Thymus (tissue), 14 donors: ENCODE measurements around the gene FAM72A. TPM values are rescaled to one million over a fixed set of nuclear protein-coding genes. Genes with fewer than 3 reads are reported as not detected.
"Not testable (repeated sequence)": the region's sequence is repeated elsewhere in the genome, so short reads cannot be mapped to it uniquely, and the experiment has no call there.

Experiments
- DNase-seq, 9 donors: peaks; one replicate each; pipeline ENCODE4 v3.0.0-alpha.2; 2013; ENCODE audit warnings: low spot score in 9 of 9, low read depth in 6 of 9, missing footprints in 1 of 9
- H3K27ac ChIP-seq, 2 donors: one replicate each; pipeline ENCODE4 v1.5.1; 2013; ENCODE audit warnings: control low read depth in 1 of 2, low read depth in 1 of 2, low read length in 1 of 2, mild to moderate bottlenecking in 1 of 2, moderate library complexity in 1 of 2
- H3K27me3 ChIP-seq, 2 donors: one replicate each; pipeline ENCODE4 v1.5.1; 2013; ENCODE audit warnings: low read length in 1 of 2; ENCODE audit not compliant: control insufficient read depth in 2 of 2, insufficient read depth in 1 of 2
- H3K36me3 ChIP-seq, 2 donors: one replicate each; pipeline ENCODE4 v1.5.1; 2013; ENCODE audit warnings: low read length in 1 of 2, mild to moderate bottlenecking in 1 of 2, moderate library complexity in 1 of 2; ENCODE audit not compliant: control insufficient read depth in 2 of 2, insufficient read depth in 2 of 2
- H3K4me1 ChIP-seq, 2 donors: one replicate each; pipeline ENCODE4 v1.5.1; 2013; ENCODE audit warnings: low read length in 2 of 2; ENCODE audit not compliant: control insufficient read depth in 2 of 2, insufficient read depth in 2 of 2
- H3K4me3 ChIP-seq, 2 donors: one replicate each; pipeline ENCODE4 v1.5.1; 2013; ENCODE audit warnings: low read length in 2 of 2, control low read depth in 1 of 2, mild to moderate bottlenecking in 1 of 2
- H3K9me3 ChIP-seq, 2 donors: one replicate each; pipeline ENCODE4 v1.5.1; 2013; ENCODE audit warnings: low read length in 1 of 2, mild to moderate bottlenecking in 1 of 2; ENCODE audit not compliant: control insufficient read depth in 2 of 2, insufficient read depth in 1 of 2
- WGBS: extraction: QIAGEN DNeasy Blood & Tissue Kit; methylation state at CpG from one replicate; pipeline ENCODE4 v1.1.7; 2013; 5-methylcytosine and 5-hydroxymethylcytosine counted together
- long read RNA-seq, 10 donors: transcript quantifications; one replicate each; lab custom pipeline, GENCODE V29; 2026
- polyA plus RNA-seq: library from polyadenylated mRNA; stranded (reverse); fragments of 200-250 nt; gene quantifications from one replicate; pipeline ENCODE4 v1.2.3, GENCODE V29; 2013
- total RNA-seq: library from RNA; stranded (reverse); fragments of 120-200 nt; gene quantifications from one replicate; pipeline ENCODE4 v1.2.4, GENCODE V29; 2013
- donor health status: healthy.

The FAM72A gene
- 8.5 TPM for total RNA-seq
- 6.3 TPM for polyA plus RNA-seq
- long read RNA-seq, donor 1, partial matches to known transcripts: 0 of 1 reads
- long read RNA-seq, donor 1, other reads (novel, unspliced or antisense): 0 of 1 reads
- long read RNA-seq, donor 2, transcript FAM72A-202 (4 exons, 2,398 nt): major isoform, 11 of 18 reads
- long read RNA-seq, donor 2, transcript FAM72A-208 (1 exons, 1,139 nt): minor isoform, 6 of 18 reads
- long read RNA-seq, donor 2, partial matches to known transcripts: 0 of 18 reads
- long read RNA-seq, donor 2, other reads (novel, unspliced or antisense): 0 of 18 reads
- long read RNA-seq, donor 3, transcript FAM72A-202 (4 exons, 2,398 nt): major isoform, 11 of 17 reads
- long read RNA-seq, donor 3, transcript FAM72A-208 (1 exons, 1,139 nt): minor isoform, 6 of 17 reads
- long read RNA-seq, donor 3, partial matches to known transcripts: 0 of 17 reads
- long read RNA-seq, donor 3, other reads (novel, unspliced or antisense): 0 of 17 reads
- long read RNA-seq, donor 4, partial matches to known transcripts: 0 of 4 reads
- long read RNA-seq, donor 4, other reads (novel, unspliced or antisense): 0 of 4 reads
- long read RNA-seq, donor 5, transcript FAM72A-202 (4 exons, 2,398 nt): major isoform, 6 of 10 reads
- long read RNA-seq, donor 5, partial matches to known transcripts: 0 of 10 reads
- long read RNA-seq, donor 5, other reads (novel, unspliced or antisense): 0 of 10 reads
- long read RNA-seq, donor 6, partial matches to known transcripts: 0 of 2 reads
- long read RNA-seq, donor 6, other reads (novel, unspliced or antisense): 0 of 2 reads
- long read RNA-seq, donor 7, partial matches to known transcripts: 0 of 4 reads
- long read RNA-seq, donor 7, other reads (novel, unspliced or antisense): 0 of 4 reads
- long read RNA-seq, donor 8, partial matches to known transcripts: 0 of 2 reads
- long read RNA-seq, donor 8, other reads (novel, unspliced or antisense): 0 of 2 reads
- long read RNA-seq, donor 9, partial matches to known transcripts: 0 of 5 reads
- long read RNA-seq, donor 9, other reads (novel, unspliced or antisense): 0 of 5 reads
- long read RNA-seq, donor 10, partial matches to known transcripts: 0 of 4 reads
- long read RNA-seq, donor 10, other reads (novel, unspliced or antisense): 0 of 4 reads

DNA sequence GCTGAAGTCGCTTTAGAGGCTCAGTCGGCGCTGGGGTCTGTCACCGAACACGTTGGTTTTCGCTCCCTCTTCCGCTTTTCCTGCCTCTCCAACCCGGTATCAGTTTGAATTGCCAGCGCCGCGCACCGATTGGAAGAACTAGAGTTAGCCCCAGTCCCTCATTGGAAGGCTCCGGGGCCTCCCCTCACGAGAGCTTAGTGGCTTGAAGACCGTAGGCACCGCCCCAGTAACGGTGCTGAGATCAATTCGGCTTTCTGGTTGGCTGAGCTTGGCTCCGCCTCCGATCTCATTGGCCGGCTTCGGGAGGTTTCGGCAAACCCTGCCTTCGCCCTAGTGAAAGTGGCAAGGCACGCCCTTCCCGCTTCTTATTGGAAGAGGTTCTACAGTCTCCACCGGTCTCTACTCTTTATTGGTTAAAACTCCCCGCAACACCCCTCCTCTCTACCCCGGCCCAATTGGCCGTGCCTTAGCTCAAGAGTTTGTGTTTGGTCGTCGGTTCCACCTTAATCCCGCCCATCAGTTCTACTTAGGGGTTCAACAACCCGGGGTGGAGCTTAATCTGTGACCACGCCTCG is at the start of gene FAM72A:
Gene FAM72A, minus strand, starts transcription at position 51 of the 575 bp plus-strand sequence. CDS start 814 bp downstream, outside the sequence.
- WGBS: under 1% methylated on average over 21 of the region's 36 CpGs
- H3K4me1 ChIP-seq, H3K36me3 ChIP-seq, H3K27ac ChIP-seq, H3K27me3 ChIP-seq, H3K9me3 ChIP-seq: not testable (repeated sequence)
- peak within 1 kb of the TSS; percentile 14 to 49 for H3K4me3 ChIP-seq
- DNase-seq: peak in 8 of 9 donors; percentile 80 to 99 (median 95)

DNA sequence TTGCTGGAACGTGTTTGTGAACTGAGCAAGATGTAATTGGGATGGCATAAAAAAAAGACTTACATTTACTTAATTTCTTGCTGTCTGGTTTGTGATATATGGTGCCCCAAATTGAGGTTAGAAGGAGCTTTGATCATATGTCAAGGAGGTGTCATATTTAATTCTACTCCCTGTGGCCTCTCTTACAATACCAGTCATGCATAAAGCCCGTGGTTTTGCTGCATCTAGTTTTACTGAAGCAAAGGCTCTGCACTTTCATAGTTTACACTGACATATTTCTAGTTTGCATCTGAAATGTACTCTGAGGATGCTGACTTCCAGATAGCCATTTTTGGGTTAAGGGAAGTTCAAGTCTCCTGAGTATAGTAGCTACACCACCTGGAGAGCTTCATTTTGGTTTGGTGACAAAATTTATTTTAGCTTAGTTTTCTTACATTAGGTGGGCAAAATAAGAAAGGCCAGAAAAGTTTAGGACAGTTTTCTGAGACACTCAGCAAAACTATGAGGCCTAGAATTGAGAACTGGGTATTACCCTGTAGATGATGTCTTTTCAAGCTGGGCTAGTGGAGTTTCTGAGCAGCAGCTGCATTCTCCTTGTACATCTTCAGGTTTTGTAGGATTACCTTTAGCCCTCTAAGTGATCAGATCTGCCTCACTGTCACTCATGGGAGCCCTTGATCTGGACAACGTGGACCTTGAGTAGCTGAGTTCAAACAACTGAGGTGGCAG is 48.5 kb upstream of the FAM72A start:
- DNase-seq, H3K4me1 ChIP-seq, H3K36me3 ChIP-seq, H3K4me3 ChIP-seq, H3K27ac ChIP-seq, H3K9me3 ChIP-seq, H3K27me3 ChIP-seq: not testable (repeated sequence)
- WGBS: 96% methylated on average over 2 of the region's 3 CpGs

DNA sequence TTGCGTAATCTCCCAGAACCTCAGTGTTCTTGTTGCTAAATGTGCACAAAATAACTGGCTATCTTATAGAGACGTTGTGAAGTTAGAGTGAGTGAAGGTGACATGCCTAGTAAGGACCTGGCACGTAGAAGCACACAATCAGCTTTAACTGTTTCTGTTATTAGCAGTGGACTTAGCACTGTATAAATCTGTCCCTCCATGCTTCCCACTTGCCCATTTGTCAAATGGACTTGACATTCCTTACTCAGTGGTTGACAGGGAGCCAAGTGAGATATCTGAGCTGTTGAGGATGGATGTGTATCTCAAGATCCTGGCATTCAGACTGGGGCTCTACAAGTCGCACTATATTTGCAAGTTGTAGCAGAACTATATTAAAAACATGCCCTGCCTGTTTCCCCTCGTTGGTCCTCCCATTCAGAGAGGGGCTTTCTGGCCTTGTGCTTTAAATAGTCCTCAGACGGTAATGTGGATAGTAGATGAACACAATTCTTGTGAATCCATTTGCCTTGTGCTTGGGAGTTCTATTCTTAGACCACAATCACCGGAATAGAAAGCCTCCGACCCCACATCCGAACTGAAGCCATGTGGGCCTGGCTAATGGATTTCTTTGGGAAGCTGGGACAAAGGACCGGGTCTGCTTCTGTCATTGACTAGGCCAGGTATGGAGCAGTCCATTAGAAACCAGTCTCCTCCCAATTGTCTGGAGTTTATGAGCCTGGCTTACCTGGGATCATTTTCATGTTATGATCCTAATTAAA is 43.7 kb upstream of the FAM72A start:
- H3K36me3 ChIP-seq, H3K27ac ChIP-seq, H3K27me3 ChIP-seq, DNase-seq, H3K4me3 ChIP-seq, H3K9me3 ChIP-seq, H3K4me1 ChIP-seq: not testable (repeated sequence)
- no CpG with 5 or more reads among the region's 10 CpGs for WGBS

DNA sequence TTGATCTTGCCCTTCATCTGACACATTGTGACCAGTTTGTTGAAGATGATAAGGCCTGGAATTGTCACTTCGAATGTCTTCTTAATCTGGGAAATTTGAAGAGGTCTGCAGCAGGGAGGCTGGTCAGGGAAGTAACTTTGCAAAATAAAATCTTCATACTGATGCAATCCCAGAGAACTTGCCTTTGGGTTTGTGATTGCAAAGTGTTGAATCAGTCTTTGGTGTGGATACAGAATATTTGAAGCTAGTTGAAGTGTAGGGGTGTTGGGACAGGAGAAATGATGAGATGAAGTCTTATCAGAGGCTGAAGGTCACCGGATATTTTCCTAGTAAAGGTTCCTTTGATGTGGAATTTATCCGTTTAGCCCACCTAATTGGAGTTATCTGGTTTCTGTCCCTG is 42.8 kb upstream of the FAM72A start:
- H3K27me3 ChIP-seq, H3K9me3 ChIP-seq, H3K4me1 ChIP-seq, H3K27ac ChIP-seq, H3K36me3 ChIP-seq, H3K4me3 ChIP-seq, DNase-seq: not testable (repeated sequence)
- 96% methylated on average over 1 of the region's 3 CpGs for WGBS

DNA sequence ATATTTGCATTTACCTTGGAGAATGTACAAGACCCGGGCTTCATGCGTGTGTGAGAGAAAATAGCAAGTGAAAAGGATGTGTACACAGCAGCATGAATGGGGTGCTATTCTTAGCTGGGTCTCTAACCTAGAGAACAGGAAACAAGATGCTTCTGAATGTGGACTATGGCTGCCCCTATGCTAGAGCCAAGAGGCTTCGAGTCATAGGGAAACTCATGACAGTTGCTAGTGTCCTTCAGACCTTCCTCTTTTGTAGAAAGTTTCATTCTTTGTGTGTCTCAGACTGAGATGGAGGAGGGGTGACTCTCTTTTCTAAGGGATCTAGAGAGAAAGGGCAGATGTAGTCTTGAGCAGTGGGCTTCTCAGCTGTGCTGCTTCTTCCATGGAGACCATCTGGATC is 40.7 kb upstream of the FAM72A start:
- not testable (repeated sequence) for H3K9me3 ChIP-seq, H3K36me3 ChIP-seq, H3K27me3 ChIP-seq, H3K27ac ChIP-seq, H3K4me1 ChIP-seq, H3K4me3 ChIP-seq
- 16% methylated on average over 1 of the region's 3 CpGs for WGBS
- DNase-seq: peak in 1 of 9 donors; percentile 0

DNA sequence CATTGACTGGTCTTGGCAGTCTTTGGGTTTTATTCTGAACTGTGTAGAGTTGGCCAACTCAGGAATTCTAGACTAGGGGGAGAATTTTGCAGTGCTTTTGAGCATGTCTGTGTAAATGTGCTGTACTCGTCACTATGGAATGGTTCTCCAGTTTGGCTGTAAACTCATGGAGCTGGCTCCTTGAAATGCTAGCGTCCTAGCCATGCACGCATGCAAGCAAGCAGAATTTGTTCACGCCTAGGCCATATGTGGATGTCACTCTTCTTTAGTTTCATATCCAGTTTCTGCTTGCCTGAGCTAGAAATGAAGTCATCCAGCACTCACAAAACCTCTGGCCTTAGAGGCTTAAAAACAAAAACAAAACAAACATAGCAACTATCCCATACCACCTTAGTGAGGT is 37.6 kb upstream of the FAM72A start:
- WGBS: 93% methylated on average over 4 of the region's 4 CpGs
- H3K27ac ChIP-seq, H3K4me3 ChIP-seq, H3K36me3 ChIP-seq, H3K9me3 ChIP-seq, H3K4me1 ChIP-seq, H3K27me3 ChIP-seq: not testable (repeated sequence)
- peak in 1 of 9 donors; percentile 0 for DNase-seq

DNA sequence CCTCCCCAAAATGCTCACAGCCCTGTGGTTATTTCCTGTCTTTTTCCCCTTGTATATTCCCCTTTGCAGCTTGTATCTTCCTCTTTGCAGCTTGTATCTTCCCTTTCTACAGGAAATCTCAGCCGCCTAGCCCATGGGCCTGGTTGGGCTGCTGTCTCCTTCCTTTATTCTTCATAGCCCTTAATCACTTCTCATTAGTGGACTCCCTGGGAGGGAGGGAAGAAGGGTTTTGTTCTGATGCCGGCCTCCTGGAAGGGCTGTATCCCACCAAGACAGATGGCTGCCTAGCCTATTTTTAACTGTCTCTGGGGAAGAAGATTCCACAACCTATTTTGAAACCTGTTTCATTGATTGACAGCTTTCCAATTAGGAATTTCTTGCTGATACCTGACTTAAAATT is 32.6 kb upstream of the FAM72A start:
- not testable (repeated sequence) for DNase-seq, H3K27ac ChIP-seq
- WGBS: no CpG with 5 or more reads among the region's 2 CpGs

More for the DNA sequence above, 32.6 kb upstream of the FAM72A start:
- H3K4me1 ChIP-seq, H3K27me3 ChIP-seq, H3K9me3 ChIP-seq, H3K4me3 ChIP-seq, H3K36me3 ChIP-seq: not testable (repeated sequence)
